Body of pancreas (tissue), 4 donors: ENCODE results near the gene ADGRL3. TPM values are rescaled to one million over a fixed set of nuclear protein-coding genes. Genes with fewer than 3 reads are reported as not detected.

Experiments used
- ATAC-seq: fragments of 150-250 bp; one replicate; pipeline ENCODE4 v1.9.1; 2016
- DNase-seq, 4 donors: peaks; one replicate each; pipeline ENCODE4 v3.0.0-alpha.2; 2019
- H3K27ac ChIP-seq, 4 donors: fragments of 200-600 bp; sonication (generic); 1 replicate in 3 of 4; 2 replicates in 1 of 4; pipeline versions ENCODE4 v1.5.1 to v1.6.1; 2016 to 2019; ENCODE audit warnings: mild to moderate bottlenecking in 1 of 4, mixed read lengths in 1 of 4, moderate library complexity in 1 of 4
- H3K27me3 ChIP-seq, 2 donors: fragments of 200-600 bp; sonication (generic); one replicate each; pipeline ENCODE4 v1.6.0; 2016; ENCODE audit warnings: mild to moderate bottlenecking in 1 of 2
- H3K36me3 ChIP-seq, 2 donors: fragments of 200-600 bp; sonication (generic); replicated peaks in 1 of 2; 2 replicates each; pipeline ENCODE4 v1.5.1; 2016; ENCODE audit warnings: low read depth in 2 of 2; ENCODE audit not compliant: insufficient read depth in 1 of 2
- H3K4me1 ChIP-seq: fragments of 200-600 bp; sonication (generic); one replicate; pipeline ENCODE4 v1.6.0; 2016
- H3K4me3 ChIP-seq, 2 donors: fragments of 200-600 bp; sonication (generic); 1 replicate in 1 of 2; 2 replicates in 1 of 2; pipeline ENCODE4 v1.5.1; 2016 to 2019
- H3K9me3 ChIP-seq, 3 donors: fragments of 200-600 bp; sonication (generic); 1 replicate in 2 of 3; 2 replicates in 1 of 3; pipeline ENCODE4 v1.5.1; 2016
- POLR2A ChIP-seq, 3 donors: fragments of 450-650 bp; IDR thresholded peaks; one replicate each; pipeline ENCODE4 v1.6.1; 2016; ENCODE audit warnings: antibody characterized with exemption in 3 of 3, mild to moderate bottlenecking in 2 of 3
- WGBS, 2 donors: methylation state at CpG; one replicate each; pipeline ENCODE4 v1.1.5; 2017; 5-methylcytosine and 5-hydroxymethylcytosine counted together
- intact Hi-C: fragments of 100-400 bp; cut with DNase I; formaldehyde crosslinking; loops from one replicate; pipeline ENCODE4 v1.15.1; 2023
- total RNA-seq, 2 donors: library from RNA; depleted of rRNA; stranded (reverse); fragments of >200 nt; gene quantifications; one replicate each; pipeline ENCODE4 v1.1.0, GENCODE V29; 2016
- TF ChIP-seq, protein P1 (sequence below), 7 experiments: fragments of 450-650 bp in 4 of 7; fragments of 200-600 bp in 3 of 7; sonication (generic) in 3 of 7; IDR thresholded peaks; one replicate each; pipeline ENCODE4 v1.5.1; 2016 to 2019; ENCODE audit warnings: antibody characterized with exemption in 7 of 7

The ADGRL3 gene
- total RNA-seq, 2 donors from 2014 or later: 0.33 to 1.0 TPM

DNA sequence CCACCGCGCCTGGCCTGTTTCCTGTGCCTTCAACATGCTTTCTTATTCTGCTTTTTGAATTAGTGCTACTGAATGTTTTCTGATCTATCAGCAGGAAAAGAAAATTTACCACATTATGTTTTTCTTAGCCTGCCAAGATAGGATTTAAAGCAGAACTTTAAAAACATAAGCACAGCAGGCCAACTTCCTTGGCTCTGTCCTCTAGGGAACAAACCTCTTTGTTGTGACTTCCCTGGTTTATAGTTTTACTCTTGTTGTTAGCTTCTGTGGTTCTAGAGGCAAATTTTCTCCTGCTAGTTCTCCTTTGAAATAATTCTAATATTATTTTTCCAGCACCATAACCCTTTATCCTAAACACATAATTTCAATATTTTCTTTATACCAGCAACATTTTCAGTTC lies 605.1 kb downstream of the ADGRL3 start:
- 88 to 89% methylated on average over 2 of the region's 2 CpGs for WGBS, 2 donors

DNA sequence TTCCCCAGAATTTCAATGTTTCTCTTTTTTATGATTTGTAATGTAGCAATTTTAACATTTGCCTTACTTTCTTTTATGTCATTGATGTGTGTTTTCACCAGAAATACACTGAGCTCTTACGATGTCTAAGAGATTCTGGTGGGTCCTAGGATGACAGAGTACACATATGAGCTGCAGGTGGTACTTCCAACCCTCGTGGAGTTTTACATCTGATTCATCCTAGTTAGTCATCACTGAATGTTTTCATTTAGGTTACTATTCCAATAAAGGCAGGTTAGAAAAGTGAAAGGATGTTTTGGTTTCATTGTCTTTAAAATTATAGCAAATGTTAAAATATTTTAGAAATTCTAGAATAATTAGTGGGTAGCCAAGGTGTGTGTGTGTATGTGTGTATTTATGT lies 605.9 kb downstream of the ADGRL3 start:
- intact Hi-C loops: no loop called here
- H3K36me3 ChIP-seq: no peaks in the 10 kb centered on the region
- H3K4me3 ChIP-seq: no peak overlapping the region
- no peaks in the 10 kb centered on the region for H3K9me3 ChIP-seq
- H3K4me1 ChIP-seq: no peaks in the 10 kb centered on the region
- TF ChIP-seq, protein P1, sequence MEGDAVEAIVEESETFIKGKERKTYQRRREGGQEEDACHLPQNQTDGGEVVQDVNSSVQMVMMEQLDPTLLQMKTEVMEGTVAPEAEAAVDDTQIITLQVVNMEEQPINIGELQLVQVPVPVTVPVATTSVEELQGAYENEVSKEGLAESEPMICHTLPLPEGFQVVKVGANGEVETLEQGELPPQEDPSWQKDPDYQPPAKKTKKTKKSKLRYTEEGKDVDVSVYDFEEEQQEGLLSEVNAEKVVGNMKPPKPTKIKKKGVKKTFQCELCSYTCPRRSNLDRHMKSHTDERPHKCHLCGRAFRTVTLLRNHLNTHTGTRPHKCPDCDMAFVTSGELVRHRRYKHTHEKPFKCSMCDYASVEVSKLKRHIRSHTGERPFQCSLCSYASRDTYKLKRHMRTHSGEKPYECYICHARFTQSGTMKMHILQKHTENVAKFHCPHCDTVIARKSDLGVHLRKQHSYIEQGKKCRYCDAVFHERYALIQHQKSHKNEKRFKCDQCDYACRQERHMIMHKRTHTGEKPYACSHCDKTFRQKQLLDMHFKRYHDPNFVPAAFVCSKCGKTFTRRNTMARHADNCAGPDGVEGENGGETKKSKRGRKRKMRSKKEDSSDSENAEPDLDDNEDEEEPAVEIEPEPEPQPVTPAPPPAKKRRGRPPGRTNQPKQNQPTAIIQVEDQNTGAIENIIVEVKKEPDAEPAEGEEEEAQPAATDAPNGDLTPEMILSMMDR (IDR thresholded peaks at IDR 0.05): no peak
- no peak for TF ChIP-seq POLR2A (IDR thresholded peaks at IDR 0.05)
- DNase-seq: no peak
- no peak for ATAC-seq
- no peak overlapping the region for H3K27ac ChIP-seq
- no peaks in the 10 kb centered on the region for H3K27me3 ChIP-seq
- WGBS, 2 donors: 38 to 49% methylated on average over 2 of the region's 2 CpGs

More for the DNA sequence above, 605.1 kb downstream of the ADGRL3 start:
- intact Hi-C loops: no loop called here
- no peak overlapping the region for H3K4me3 ChIP-seq
- H3K4me1 ChIP-seq: no peaks in the 10 kb centered on the region
- ATAC-seq (no peak), DNase-seq (no peak)
- H3K27me3 ChIP-seq: no peaks in the 10 kb centered on the region
- no peak overlapping the region for H3K27ac ChIP-seq
- TF ChIP-seq, protein P1 (IDR thresholded peaks at IDR 0.05): no peak
- no peak for TF ChIP-seq POLR2A (IDR thresholded peaks at IDR 0.05)
- no peaks in the 10 kb centered on the region for H3K9me3 ChIP-seq
- no peaks in the 10 kb centered on the region for H3K36me3 ChIP-seq

DNA sequence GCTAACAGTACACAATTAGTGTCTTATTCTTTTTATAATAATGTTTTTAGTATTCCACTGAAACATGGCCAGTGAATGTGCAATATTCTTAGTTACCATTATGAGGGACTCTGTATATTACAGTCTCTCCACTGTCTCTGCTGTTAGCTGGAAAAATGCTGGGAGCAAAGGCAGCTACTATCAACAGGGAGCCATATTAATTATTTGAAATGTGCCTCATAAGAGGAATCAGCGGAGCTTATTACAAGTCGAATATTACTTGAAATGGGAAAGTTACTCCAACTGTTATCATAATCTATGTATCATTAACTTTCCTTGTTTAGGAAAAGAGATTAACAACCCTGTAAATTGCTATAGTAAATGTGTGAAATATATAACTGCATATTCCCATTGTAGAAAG lies 612.0 kb downstream of the ADGRL3 start:
- no peak for ATAC-seq
- Histone ChIP-seq H3K9me3 (no peaks in the 10 kb centered on the region), H3K4me1 (no peaks in the 10 kb centered on the region), H3K36me3 (no peaks in the 10 kb centered on the region), H3K4me3 (no peak overlapping the region), H3K27me3 (no peaks in the 10 kb centered on the region), H3K27ac (no peak overlapping the region)
- WGBS, 2 donors: 69 to 78% methylated on average over 2 of the region's 2 CpGs
- no peak for TF ChIP-seq POLR2A (IDR thresholded peaks at IDR 0.05)
- TF ChIP-seq, protein P1 (IDR thresholded peaks at IDR 0.05): no peak
- no peak for DNase-seq
- intact Hi-C loops: no loop called here

DNA sequence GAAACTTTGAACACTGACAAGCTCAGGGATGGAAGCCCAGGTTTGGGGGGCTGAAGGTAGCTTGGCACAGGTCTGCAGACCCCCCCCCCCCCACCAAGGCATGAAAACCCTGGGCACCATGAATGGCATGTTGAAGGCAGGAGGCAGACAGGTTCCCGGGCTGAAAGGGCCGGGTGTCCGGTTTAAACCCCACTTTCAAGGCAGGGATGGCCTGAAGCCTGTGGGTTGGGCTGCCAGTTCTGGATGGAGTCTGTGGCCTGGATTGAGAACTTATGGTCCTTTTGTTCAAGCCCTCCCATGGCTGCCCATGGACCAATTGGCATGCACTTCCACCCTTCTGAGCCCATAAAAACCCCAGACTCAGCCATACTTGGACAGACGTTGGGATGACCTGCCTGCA lies 616.9 kb downstream of the ADGRL3 start:
- no peaks in the 10 kb centered on the region for H3K4me1 ChIP-seq
- H3K4me3 ChIP-seq: no peak overlapping the region
- H3K27me3 ChIP-seq: no peaks in the 10 kb centered on the region
- no peaks in the 10 kb centered on the region for H3K36me3 ChIP-seq
- TF ChIP-seq POLR2A (IDR thresholded peaks at IDR 0.05): no peak
- TF ChIP-seq, protein P1 (IDR thresholded peaks at IDR 0.05): no peak
- intact Hi-C loops: no loop called here
- no peak for DNase-seq
- H3K27ac ChIP-seq: no peak overlapping the region
- no peaks in the 10 kb centered on the region for H3K9me3 ChIP-seq
- WGBS, 2 donors: 71 to 79% methylated on average over 4 of the region's 4 CpGs
- no peak for ATAC-seq

DNA sequence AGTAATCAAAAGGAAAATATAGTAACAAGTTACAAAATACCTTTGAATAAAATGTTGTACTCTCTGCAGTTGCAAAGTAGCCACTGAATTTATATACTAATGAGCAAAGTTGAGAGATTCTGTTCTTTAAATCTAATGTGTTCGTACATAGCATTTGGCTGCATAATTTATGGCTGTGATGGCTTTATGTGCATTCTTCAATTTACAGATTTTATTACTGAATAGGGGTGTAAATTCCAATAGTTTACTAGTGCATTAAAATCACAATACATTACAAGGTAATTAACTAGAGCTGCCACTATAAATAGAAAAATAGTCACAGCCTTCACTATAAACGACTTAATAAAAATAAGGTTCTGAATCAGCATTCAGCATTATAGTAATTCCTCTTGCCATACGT lies 620.0 kb downstream of the ADGRL3 start:
- no peaks in the 10 kb centered on the region for H3K27me3 ChIP-seq
- ATAC-seq: no peak
- H3K36me3 ChIP-seq: no peaks in the 10 kb centered on the region
- 57 to 60% methylated on average over 3 of the region's 3 CpGs for WGBS, 2 donors
- no peak for DNase-seq
- H3K9me3 ChIP-seq: no peaks in the 10 kb centered on the region
- TF ChIP-seq, protein P1 (IDR thresholded peaks at IDR 0.05): no peak
- no peak for TF ChIP-seq POLR2A (IDR thresholded peaks at IDR 0.05)
- no peaks in the 10 kb centered on the region for H3K4me1 ChIP-seq
- H3K4me3 ChIP-seq: no peak overlapping the region
- no peak overlapping the region for H3K27ac ChIP-seq
- intact Hi-C loops: no loop called here
